VCaP (cell line): Measurements from ENCODE around the gene CCR3.

ENCODE experiments used
- H3K27ac ChIP-seq: fragments of 450-650 bp; 2 replicates; pipeline ENCODE4 v1.5.1; 2017
- TF ChIP-seq, protein P1 (sequence below): fragments of 450-650 bp; conservative IDR thresholded peaks from 2 replicates; pipeline ENCODE4 v1.5.1; 2017; ENCODE audit warnings: mild to moderate bottlenecking, moderate library complexity

Gene CCR3

DNA sequence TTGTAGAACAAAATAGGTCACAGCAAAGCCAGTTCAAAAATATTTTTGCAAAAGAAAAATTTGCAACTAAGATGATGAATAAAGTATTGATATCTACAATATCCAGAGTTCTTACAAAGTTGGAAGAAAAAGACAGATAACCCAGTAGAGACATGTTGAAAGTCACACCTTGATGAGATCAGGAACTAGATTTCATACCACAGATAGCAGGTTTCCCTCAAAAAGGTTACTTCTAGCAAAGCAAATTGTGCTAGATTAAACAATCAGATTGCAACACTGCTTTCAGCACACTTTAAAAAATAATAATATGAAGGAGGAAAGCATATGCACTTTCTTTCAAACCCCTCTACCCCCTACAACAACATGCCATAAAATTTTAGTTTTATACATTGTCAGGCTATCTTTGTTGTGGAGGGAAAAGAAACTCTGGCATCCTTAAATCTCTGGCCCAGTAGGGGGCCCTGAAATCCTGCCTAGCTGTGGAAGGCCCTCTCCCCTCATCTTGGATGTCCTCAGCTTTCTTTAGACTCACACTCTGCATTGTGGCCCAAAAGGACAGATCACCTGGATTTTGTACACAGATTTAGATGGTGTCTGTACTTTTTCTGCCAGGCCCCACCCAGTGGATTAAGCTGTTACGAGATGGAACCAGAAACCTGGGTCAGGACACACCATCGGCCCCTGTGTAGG lies 50.9 kb downstream of the CCR3 start:
- no peak overlapping the region for H3K27ac ChIP-seq

DNA sequence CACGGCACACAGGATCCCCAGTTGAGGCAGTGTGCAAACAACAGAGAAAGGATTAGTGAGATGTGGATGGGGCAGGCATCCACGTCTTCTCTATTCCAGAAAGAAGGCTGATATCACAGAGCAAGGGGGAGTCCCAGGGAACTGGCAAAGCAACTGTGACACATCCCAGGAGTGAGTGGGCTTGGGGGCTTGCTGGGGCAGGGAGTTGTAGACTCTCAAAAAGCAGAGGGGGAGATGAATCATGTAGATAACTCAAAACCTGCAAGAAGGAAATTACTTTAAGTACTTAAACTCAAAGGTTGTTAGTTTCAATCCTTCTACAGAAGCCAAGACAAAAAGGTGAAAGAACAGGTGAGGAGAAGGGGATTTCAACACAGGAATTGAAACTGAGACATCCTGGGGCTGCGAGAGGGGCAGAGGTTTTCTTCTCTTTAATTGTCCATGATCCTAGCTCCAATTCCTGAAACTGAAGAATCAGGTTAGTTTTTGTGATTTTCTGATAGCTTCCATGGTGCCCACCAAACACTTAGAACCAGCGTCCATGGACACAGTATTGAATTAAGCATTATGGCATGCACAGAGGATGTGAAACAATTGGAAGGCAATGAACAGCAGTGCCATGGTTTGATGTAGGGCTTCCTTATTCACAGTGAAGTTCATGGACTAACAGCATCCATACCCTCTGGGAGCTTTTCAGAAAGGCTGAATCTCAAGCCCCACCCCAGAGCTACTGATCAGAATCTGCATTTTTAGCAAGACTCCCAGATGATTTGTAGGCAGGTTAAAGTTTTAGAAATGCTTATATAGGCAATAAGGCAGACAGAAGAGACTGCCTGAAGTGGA lies 52.0 kb downstream of the CCR3 start:
- TF ChIP-seq, protein P1, sequence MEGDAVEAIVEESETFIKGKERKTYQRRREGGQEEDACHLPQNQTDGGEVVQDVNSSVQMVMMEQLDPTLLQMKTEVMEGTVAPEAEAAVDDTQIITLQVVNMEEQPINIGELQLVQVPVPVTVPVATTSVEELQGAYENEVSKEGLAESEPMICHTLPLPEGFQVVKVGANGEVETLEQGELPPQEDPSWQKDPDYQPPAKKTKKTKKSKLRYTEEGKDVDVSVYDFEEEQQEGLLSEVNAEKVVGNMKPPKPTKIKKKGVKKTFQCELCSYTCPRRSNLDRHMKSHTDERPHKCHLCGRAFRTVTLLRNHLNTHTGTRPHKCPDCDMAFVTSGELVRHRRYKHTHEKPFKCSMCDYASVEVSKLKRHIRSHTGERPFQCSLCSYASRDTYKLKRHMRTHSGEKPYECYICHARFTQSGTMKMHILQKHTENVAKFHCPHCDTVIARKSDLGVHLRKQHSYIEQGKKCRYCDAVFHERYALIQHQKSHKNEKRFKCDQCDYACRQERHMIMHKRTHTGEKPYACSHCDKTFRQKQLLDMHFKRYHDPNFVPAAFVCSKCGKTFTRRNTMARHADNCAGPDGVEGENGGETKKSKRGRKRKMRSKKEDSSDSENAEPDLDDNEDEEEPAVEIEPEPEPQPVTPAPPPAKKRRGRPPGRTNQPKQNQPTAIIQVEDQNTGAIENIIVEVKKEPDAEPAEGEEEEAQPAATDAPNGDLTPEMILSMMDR: no peak
- no peak overlapping the region for H3K27ac ChIP-seq

More for the DNA sequence above, 50.9 kb downstream of the CCR3 start:
- TF ChIP-seq, protein P1: 0 out of 2 replicates have a peak, but pooled peaks have one; percentile 18

DNA sequence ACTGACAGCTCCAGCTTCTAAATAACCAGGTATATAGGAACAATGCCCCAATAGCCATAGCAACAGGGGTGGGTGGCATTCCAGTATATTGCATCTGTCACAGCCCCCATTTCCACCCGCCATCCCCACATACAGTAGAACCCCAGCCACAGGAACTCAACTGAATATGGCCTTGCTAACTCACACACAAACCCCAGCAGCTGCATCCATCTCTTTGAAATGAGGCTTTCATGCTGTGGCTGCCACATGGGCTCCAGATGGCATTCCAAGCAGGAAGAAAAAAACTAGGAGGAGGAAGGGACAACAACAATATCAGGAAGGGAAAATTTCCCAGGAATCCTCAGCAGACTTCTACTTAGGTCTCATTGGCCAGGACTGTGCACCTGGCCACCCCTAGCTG lies 54.6 kb downstream of the CCR3 start:
- TF ChIP-seq, protein P1: no peak
- H3K27ac ChIP-seq: no peak overlapping the region

DNA sequence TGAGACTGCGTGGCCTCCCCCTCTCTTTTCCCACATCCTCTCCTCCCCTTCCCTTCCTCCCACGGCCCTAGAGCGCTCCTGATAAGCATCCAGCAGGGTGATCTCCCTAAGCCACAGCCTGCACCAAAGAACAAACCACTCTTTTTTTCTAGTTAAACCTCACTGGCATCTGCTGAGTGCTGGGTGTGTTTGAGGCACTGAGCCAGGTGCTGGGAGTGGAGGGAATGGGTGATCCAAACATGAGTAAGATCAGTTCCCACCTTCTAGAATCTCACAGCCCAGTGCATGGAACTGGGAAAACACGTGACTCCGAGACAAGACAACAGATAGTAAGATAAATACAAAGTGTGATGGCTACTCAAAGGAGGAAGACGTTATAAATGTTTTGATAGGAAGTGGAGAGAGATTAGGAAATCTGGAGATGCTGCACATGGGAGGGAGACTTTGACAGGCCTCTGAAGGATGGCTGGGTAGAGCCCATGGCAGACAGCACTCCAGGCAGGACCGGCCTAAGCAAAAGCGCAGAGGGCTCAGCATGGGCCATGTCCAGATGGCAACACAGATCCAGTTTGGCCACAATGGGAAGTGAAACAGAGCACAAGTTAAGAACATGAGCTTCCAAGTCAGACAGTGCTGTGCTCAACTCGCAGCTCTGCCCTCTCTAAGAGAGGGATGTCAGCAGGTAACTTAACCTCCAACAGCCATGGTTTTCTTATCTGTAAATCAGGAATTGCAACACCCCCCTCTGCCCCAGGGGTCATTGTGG lies 55.6 kb downstream of the CCR3 start:
- H3K27ac ChIP-seq: no peak overlapping the region
- TF ChIP-seq, protein P1: no peak

DNA sequence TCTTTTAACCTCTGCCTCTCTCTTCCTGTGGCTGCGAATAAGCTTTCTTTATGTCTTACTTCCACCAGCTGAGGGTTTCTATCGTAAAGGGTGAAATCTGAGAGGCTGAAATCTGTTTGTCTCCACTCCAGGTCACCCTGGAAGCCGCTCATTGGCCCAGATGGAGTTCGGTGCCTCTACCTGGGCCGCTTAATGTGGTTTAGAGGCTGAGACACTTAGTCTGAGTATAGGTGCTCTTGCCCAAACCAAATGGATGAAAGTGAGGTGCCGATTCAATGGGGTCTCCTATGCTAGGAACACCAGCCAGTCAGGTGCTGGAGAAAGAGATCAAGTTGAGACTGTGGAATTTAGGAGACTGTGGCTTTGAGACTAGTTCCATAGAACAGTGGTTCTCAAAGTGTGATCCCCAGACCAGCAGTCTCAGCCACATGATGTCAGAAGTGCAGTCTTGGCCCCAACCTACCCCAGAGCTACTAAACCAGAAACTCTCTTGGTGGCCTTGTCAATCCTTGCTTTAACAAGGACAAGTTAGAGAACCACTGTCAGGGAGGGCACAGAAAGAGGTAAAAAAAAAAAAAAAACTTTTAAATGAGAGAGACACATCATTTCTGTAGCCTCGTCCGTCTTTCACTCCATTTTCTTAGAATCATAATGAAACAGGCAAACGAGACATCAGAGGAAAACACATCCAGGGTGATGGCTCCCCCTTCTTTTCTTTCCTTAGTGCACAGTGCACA lies 56.8 kb downstream of the CCR3 start:
- TF ChIP-seq, protein P1: no peak
- H3K27ac ChIP-seq: no peak overlapping the region

DNA sequence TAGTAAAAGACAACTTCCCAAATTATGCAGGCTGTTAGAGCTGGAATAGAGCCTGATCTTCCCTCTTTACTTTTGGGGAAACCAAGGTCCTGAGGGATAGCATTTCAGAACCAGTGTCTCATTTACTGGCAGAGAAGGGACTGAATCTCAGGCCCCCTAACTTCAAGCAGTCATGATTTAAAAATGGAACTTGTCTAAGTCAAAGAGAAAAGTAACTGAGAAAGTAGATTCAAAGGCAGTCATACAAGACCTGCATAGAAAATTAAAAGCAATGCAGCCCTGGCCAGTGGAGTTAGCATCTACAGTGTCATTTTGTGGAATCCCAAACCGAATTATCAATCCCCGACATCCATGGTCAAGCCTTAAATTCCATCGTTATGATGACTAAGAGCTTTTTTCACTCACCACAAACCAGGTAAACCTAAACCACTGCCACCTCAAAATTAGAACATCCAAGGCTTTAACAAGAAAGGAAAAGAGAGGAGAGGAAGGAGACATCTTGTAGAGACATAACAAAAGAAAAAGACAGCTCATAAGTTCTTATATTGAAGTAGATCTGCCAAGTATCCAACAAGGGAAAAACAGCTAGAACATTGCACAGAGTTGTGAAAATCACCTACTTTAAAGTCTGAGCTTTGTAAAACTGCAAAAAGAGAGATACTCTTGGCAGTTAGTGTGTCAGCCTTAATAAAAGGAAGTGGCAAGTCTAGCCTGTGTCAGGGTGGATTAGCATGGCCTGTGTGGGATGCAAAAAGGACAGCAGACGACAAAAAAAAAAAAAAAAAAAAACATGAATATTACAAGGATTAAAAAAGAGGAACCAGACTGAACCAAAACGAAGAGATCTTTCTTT lies 57.6 kb downstream of the CCR3 start:
- TF ChIP-seq, protein P1: no peak
- no peak overlapping the region for H3K27ac ChIP-seq
